ENCODE data around the gene UBE2G2. TPM values are rescaled to one million over a fixed set of nuclear protein-coding genes. Genes with fewer than 3 reads are reported as not detected.

UBE2G2 gene
- polyA plus RNA-seq, 1 donor = 140 TPM

GRCh38 chr21:44791246-44791645, 10.4 kb downstream of the UBE2G2 start:
- DNase-seq = no peak

- no peak for DNase-seq
Measured at GRCh38 chr21:44790368-44790767, 11.3 kb downstream of the UBE2G2 start.

GRCh38 chr21:44789880-44790279, 11.7 kb downstream of the UBE2G2 start:
- DNase-seq = no peak

- DNase-seq = no peak
Measured at GRCh38 chr21:44785620-44786335, 15.8 kb downstream of the UBE2G2 start.

- no peak for DNase-seq
Measured at GRCh38 chr21:44784810-44785209, 16.8 kb downstream of the UBE2G2 start.

GRCh38 chr21:44783020-44783696, 18.5 kb downstream of the UBE2G2 start:
- DNase-seq = no peak

- no peak for DNase-seq
Measured at GRCh38 chr21:44780767-44781459, 20.7 kb downstream of the UBE2G2 start.

GRCh38 chr21:44780137-44780502, 21.5 kb downstream of the UBE2G2 start:
- no peak for DNase-seq

- no peak for DNase-seq
Measured at GRCh38 chr21:44779417-44780136, 22.0 kb downstream of the UBE2G2 start.

GRCh38 chr21:44778983-44779382, 22.6 kb downstream of the UBE2G2 start:
- no peak for DNase-seq

- no peak for DNase-seq
Measured at GRCh38 chr21:44778499-44778911, 23.1 kb downstream of the UBE2G2 start.

- DNase-seq = no peak
Measured at GRCh38 chr21:44778094-44778493, 23.5 kb downstream of the UBE2G2 start.

- no peak for DNase-seq
Measured at GRCh38 chr21:44774972-44775371, 26.6 kb downstream of the UBE2G2 start.

GRCh38 chr21:44773291-44773932, 28.2 kb downstream of the UBE2G2 start:
- peak; percentile 79 for DNase-seq

- no peak for DNase-seq
Measured at GRCh38 chr21:44771896-44772525, 29.6 kb downstream of the UBE2G2 start.

GRCh38 chr21:44767834-44768831, 33.5 kb downstream of the UBE2G2 start:
- peak; percentile 47 for DNase-seq

- DNase-seq = no peak
Measured at GRCh38 chr21:44766818-44767354, 34.7 kb downstream of the UBE2G2 start.

- DNase-seq = no peak
Measured at GRCh38 chr21:44766014-44766817, 35.4 kb downstream of the UBE2G2 start.

Data from left kidney (tissue), 2 donors.